ENCODE measurements around the gene UAP1L1.

GRCh38 chr9:137080260-137081122 lies 3.2 kb downstream of the UAP1L1 start:
- TF ChIP-seq CTCF (IDR thresholded peaks at IDR 0.05; ENCODE audit: low read length) (no peak), EZH2 (optimal IDR thresholded peaks at IDR 0.05; ENCODE audit: low read depth, low read length) (no peak), EZH2phosphoT487 (IDR thresholded peaks at IDR 0.05; ENCODE audit: low read length) (no peak)
